AG04450 (cell line): ENCODE data around the gene FSTL1. TPM values are rescaled to one million over a fixed set of nuclear protein-coding genes. Genes with fewer than 3 reads are reported as not detected.

Source experiments
- CTCF ChIA-PET: fragments of 300-600, 350-600 bp; formaldehyde crosslinking; extraction: SDS; loops from one replicate; lab custom pipeline; 2022; ENCODE audit warnings: antibody characterized with exemption, inconsistent platforms; lab: Charles Lee
- POLR2A ChIA-PET: fragments of 350-600 bp; formaldehyde crosslinking; extraction: SDS; loops from one replicate; lab custom pipeline; 2021; ENCODE audit warnings: antibody characterized with exemption, inconsistent platforms; lab: Yijun Ruan, JAX
- DNase-seq: peaks from one replicate; pipeline ENCODE4 v3.0.0-alpha.2; 2011; ENCODE audit warnings: low read depth, low spot score
- H3K27ac ChIP-seq: one replicate; pipeline ENCODE4 v1.5.1; 2012; ENCODE audit warnings: low read depth, low read length, control low read depth
- H3K27me3 ChIP-seq: one replicate; pipeline ENCODE4 v1.6.0; 2012; ENCODE audit warnings: low read length; ENCODE audit not compliant: control insufficient read depth, insufficient read depth
- H3K4me3 ChIP-seq: 2 replicates; pipeline ENCODE4 v1.5.1; 2011; ENCODE audit warnings: mild to moderate bottlenecking, low read depth, low read length, control low read depth
- H3K9me3 ChIP-seq: 2 replicates; pipeline ENCODE4 v1.5.1; 2012; ENCODE audit warnings: low read length; ENCODE audit not compliant: control insufficient read depth, insufficient read depth
- CTCF ChIP-seq: IDR thresholded peaks from 2 replicates; pipeline ENCODE4 v1.5.1; 2011; ENCODE audit warnings: low read depth, low read length, control low read depth, inconsistent platforms
- polyA minus RNA-seq: library from RNA; depleted of rRNA, polyadenylated mRNA; stranded (reverse); fragments of >200 nt; gene quantifications from 2 replicates; pipeline ENCODE4 v1.2.3, GENCODE V29; 2011; rRNA and poly(A)+ RNA removed
- polyA plus RNA-seq: library from polyadenylated mRNA; depleted of rRNA; stranded (reverse); fragments of >200 nt; gene quantifications from 2 replicates; pipeline ENCODE4 v1.2.3, GENCODE V29; 2011; rRNA removed

FSTL1 gene
- polyA plus RNA-seq (1,126 and 1,300 TPM in 2 replicates), polyA minus RNA-seq (1,078 and 1,284 TPM in 2 replicates)

GRCh38 chr3:120450600-120451271 is at the start of gene FSTL1:
Gene FSTL1 (minus strand): TSS chr3:120450992. CDS start chr3:120450746, 246 bp downstream.
- Histone ChIP-seq H3K27ac (peak within 1 kb of the TSS; percentile 95), H3K27me3 (no peaks in the 10 kb centered on the region), H3K4me3 (peak within 1 kb of the TSS; percentile 84), H3K9me3 (no peaks in the 10 kb centered on the region; the same call in 1 of the 2 replicates)
- DNase-seq = no peak
- ChIA-PET POLR2A (interaction anchor here (0.7 to 3.1 kb wide), 18 partner anchors 10 to 350 kb away, joined by 3 to 32 read pairs (median 8); partner anchors contain the start of gene LRRC58), CTCF (interaction anchor here (1.1 kb wide), 1 partner anchor 53 kb away, joined by 3 read pairs; no protein-coding TSS in a partner anchor)
- TF ChIP-seq CTCF = no peak

GRCh38 chr3:120498556-120499346 is 48.0 kb upstream of the FSTL1 start:
- no peak for TF ChIP-seq CTCF
- Histone ChIP-seq H3K27me3 (no peaks in the 10 kb centered on the region), H3K9me3 (peaks cover 11% of the 10 kb centered on the region; the same call in 1 of the 2 replicates), H3K4me3 (no peak overlapping the region), H3K27ac (peak overlapping the region; percentile 0)
- ChIA-PET POLR2A (interaction anchor here (3.1 kb wide), 1 partner anchor 49 kb away, joined by 18 read pairs; the partner anchor contains the start of gene FSTL1), CTCF (interaction anchor here (0.5 to 1.8 kb wide), 5 partner anchors 9 to 81 kb away, joined by 3 to 7 read pairs (median 4); no protein-coding TSS in a partner anchor)
- DNase-seq = peak; percentile 96

GRCh38 chr3:120497818-120498217 is 47.0 kb upstream of the FSTL1 start:
- Histone ChIP-seq H3K4me3 (no peak overlapping the region), H3K9me3 (peaks cover 11% of the 10 kb centered on the region; the same call in 1 of the 2 replicates), H3K27me3 (no peaks in the 10 kb centered on the region), H3K27ac (peak overlapping the region; percentile 53)
- CTCF ChIA-PET = interaction anchor here (0.5 to 0.8 kb wide), 2 partner anchors 62 to 80 kb away, joined by 3 to 5 read pairs; no protein-coding TSS in a partner anchor
- POLR2A ChIA-PET = interaction anchor here (3.1 kb wide), 1 partner anchor 48 kb away, joined by 18 read pairs; the partner anchor contains the start of gene FSTL1
- no peak for TF ChIP-seq CTCF
- DNase-seq = no peak

- Histone ChIP-seq H3K27ac (no peak overlapping the region), H3K9me3 (peaks cover 11% of the 10 kb centered on the region; the same call in 1 of the 2 replicates), H3K4me3 (peak overlapping the region; percentile 7; the same call in 1 of the 2 replicates), H3K27me3 (no peaks in the 10 kb centered on the region)
- peak; percentile 78 for DNase-seq
- ChIA-PET POLR2A (interaction anchor here (3.1 kb wide), 1 partner anchor 47 kb away, joined by 18 read pairs; the partner anchor contains the start of gene FSTL1), CTCF (interaction anchor here (0.8 kb wide), 1 partner anchor 79 kb away, joined by 5 read pairs; no protein-coding TSS in a partner anchor)
- no peak for TF ChIP-seq CTCF
These were observed 46.5 kb upstream of the FSTL1 start for GRCh38 chr3:120497336-120497735.
